Endothelial cell of umbilical vein (primary cell): Measurements from ENCODE around the gene MAP3K13. TPM values are rescaled to one million over a fixed set of nuclear protein-coding genes. Genes with fewer than 3 reads are reported as not detected.

ENCODE experiments used
- BruUV-seq: library from RNA; stranded (reverse); fragments of 400-500 nt; replicated peaks from 2 replicates; lab custom pipeline; 2021; lab: Mats Ljungman, UMichigan
- CTCF ChIA-PET: fragments of 300-600, 350-600 bp; sonication (Branson Sonifier 250); formaldehyde crosslinking; loops from one replicate; lab custom pipeline; 2021; ENCODE audit warnings: antibody characterized with exemption, inconsistent platforms; lab: Charles Lee
- POLR2A ChIA-PET: fragments of 300-600, 350-600 bp; sonication (Branson Sonifier 250); formaldehyde crosslinking; loops from one replicate; lab custom pipeline; 2021; ENCODE audit warnings: antibody characterized with exemption, inconsistent platforms; lab: Charles Lee
- DNase-seq: peaks from one replicate; pipeline ENCODE4 v3.0.0-alpha.2; 2011; ENCODE audit warnings: low read depth, low spot score
- FAIRE-seq: peaks from 2 replicates; lab custom pipeline; 2011; peaks lifted over from hg19 to GRCh38; lab: Jason Lieb, UNC
- H2AFZ ChIP-seq: 2 replicates; pipeline ENCODE4 v1.6.0; 2012; ENCODE audit warnings: low read depth, low read length, control low read depth, inconsistent platforms
- H3K27ac ChIP-seq: 2 replicates; pipeline ENCODE4 v1.5.1; 2011; ENCODE audit warnings: low read depth, mild to moderate bottlenecking, control low read depth, low read length, moderate library complexity; ENCODE audit not compliant: insufficient read depth
- H3K27me3 ChIP-seq, 2 experiments: 2 replicates each; pipeline versions ENCODE4 v1.6.0 to v1.6.1; 2011; ENCODE audit warnings: low read length in 2 of 2, mixed read lengths in 1 of 2; ENCODE audit not compliant: control insufficient read depth in 2 of 2, insufficient read depth in 2 of 2
- H3K36me3 ChIP-seq, 2 experiments: 2 replicates in 1 of 2; 3 replicates in 1 of 2; pipeline ENCODE4 v1.5.1; 2011; ENCODE audit warnings: low read length in 2 of 2, mild to moderate bottlenecking in 1 of 2, moderate library complexity in 1 of 2; ENCODE audit not compliant: control insufficient read depth in 2 of 2, insufficient read depth in 2 of 2; ENCODE audit errors: extremely low read depth in 1 of 2
- H3K4me1 ChIP-seq: 3 replicates; pipeline ENCODE4 v1.5.1; 2011; ENCODE audit warnings: mild to moderate bottlenecking, low read length; ENCODE audit not compliant: control insufficient read depth, insufficient read depth; ENCODE audit errors: extremely low read depth
- H3K4me2 ChIP-seq: 2 replicates; pipeline ENCODE4 v1.6.1; 2011; ENCODE audit warnings: low read length, control low read depth, mixed read lengths; ENCODE audit not compliant: insufficient read depth
- H3K4me3 ChIP-seq, 3 experiments: fragments of 200-600 bp in 1 of 3; sonication (generic), shearing (Covaris generic) in 1 of 3; replicated peaks in 1 of 3; 2 replicates each; pipeline ENCODE4 v1.5.1; 2011 to 2016; ENCODE audit warnings: control low read depth in 3 of 3, low read length in 3 of 3, mild to moderate bottlenecking in 2 of 3, inconsistent platforms in 1 of 3, low read depth in 1 of 3, moderate library complexity in 1 of 3; ENCODE audit not compliant: insufficient read depth in 1 of 3
- H3K79me2 ChIP-seq: 2 replicates; pipeline ENCODE4 v1.6.0; 2012; ENCODE audit warnings: low read length, inconsistent platforms; ENCODE audit not compliant: control insufficient read depth, insufficient read depth
- H3K9ac ChIP-seq: replicated peaks from 2 replicates; pipeline ENCODE3; 2011; ENCODE audit warnings: low read length, control low read depth; ENCODE audit not compliant: insufficient read depth; ENCODE audit errors: extremely low read depth
- H3K9me1 ChIP-seq: replicated peaks from 3 replicates; pipeline ENCODE4 v1.6.0; 2011; ENCODE audit warnings: mild to moderate bottlenecking, low read length; ENCODE audit not compliant: control insufficient read depth, insufficient read depth; ENCODE audit errors: extremely low read depth
- H3K9me3 ChIP-seq: replicated peaks from 2 replicates; pipeline ENCODE4 v1.5.1; 2012; ENCODE audit warnings: low read length, inconsistent platforms; ENCODE audit not compliant: control insufficient read depth, insufficient read depth
- H4K20me1 ChIP-seq: replicated peaks from 2 replicates; pipeline ENCODE3; 2011; ENCODE audit warnings: mild to moderate bottlenecking, low read length; ENCODE audit not compliant: control insufficient read depth, insufficient read depth; ENCODE audit errors: extremely low read depth
- CTCF ChIP-seq, 2 donors: IDR thresholded peaks; 1 replicate in 1 of 2; 2 replicates in 1 of 2; pipeline ENCODE4 v1.5.1; 2011; ENCODE audit warnings: low read length in 2 of 2, mild to moderate bottlenecking in 2 of 2, moderate library complexity in 2 of 2, control low read depth in 1 of 2, inconsistent platforms in 1 of 2, low read depth in 1 of 2; ENCODE audit not compliant: insufficient read depth in 1 of 2; ENCODE audit errors: extremely low read depth in 1 of 2
- EZH2 ChIP-seq: IDR thresholded peaks from 2 replicates; pipeline ENCODE4 v1.6.1; 2012; ENCODE audit warnings: borderline replicate concordance, low read depth, mild to moderate bottlenecking, moderate library complexity, low read length, inconsistent platforms; ENCODE audit not compliant: severe bottlenecking
- FOS ChIP-seq: IDR thresholded peaks from 2 replicates; pipeline ENCODE4 v1.6.1; 2011; ENCODE audit warnings: mild to moderate bottlenecking, low read length, moderate library complexity, borderline replicate concordance; ENCODE audit not compliant: insufficient read depth
- GATA2 ChIP-seq: IDR thresholded peaks from 2 replicates; pipeline ENCODE4 v1.7.0; 2011; ENCODE audit warnings: low read depth, mild to moderate bottlenecking, moderate library complexity, mixed read lengths, low read length; ENCODE audit not compliant: insufficient read length, insufficient read depth
- JUN ChIP-seq: IDR thresholded peaks from 2 replicates; pipeline ENCODE4 v1.6.1; 2011; ENCODE audit warnings: borderline replicate concordance, low read depth; ENCODE audit not compliant: insufficient read length, insufficient read depth
- POLR2A ChIP-seq: IDR thresholded peaks from 2 replicates; pipeline ENCODE4 v1.6.1; 2012; ENCODE audit warnings: low read depth, mild to moderate bottlenecking, control low read depth, low read length
- POLR2AphosphoS5 ChIP-seq: IDR thresholded peaks from 2 replicates; pipeline ENCODE4 v1.6.1; 2012; ENCODE audit warnings: low read depth, mild to moderate bottlenecking, control low read depth, low read length, moderate library complexity; ENCODE audit not compliant: insufficient read depth
- dilution Hi-C: fragments of 300-500 bp; cut with MboI; formaldehyde crosslinking; loops from one replicate; pipeline ENCODE4 v1.15.0; 2019; ENCODE audit warnings: low sequenced_read_pairs; ENCODE audit not compliant: extremely low pct_ligation_motif_present
- intact Hi-C: fragments of 100-400 bp; cut with micrococcal nuclease; formaldehyde crosslinking; loops from one replicate; pipeline ENCODE4 v1.10.0; 2022
- polyA plus RNA-seq, 4 experiments: library from polyadenylated mRNA; depleted of rRNA in 3 of 4; stranded (reverse) in 3 of 4; unstranded in 1 of 4; fragments of >200 nt; gene quantifications; 2 replicates each; pipeline versions ENCODE4 v1.2.1 to v1.2.3, GENCODE V29; 2011 to 2012; ENCODE audit warnings: missing spikeins in 1 of 4
- total RNA-seq: library from RNA; stranded (reverse); gene quantifications from 2 replicates; pipeline ENCODE4 v1.2.3, GENCODE V29; 2021

The MAP3K13 gene
- total and polyA plus RNA-seq, 2 donors (not counting 3 experiments of a cell fraction or from before 2014, with no cell fraction given): 6.2 to 15.4 TPM

GRCh38 chr3:185403002-185403401 is 40.1 kb downstream of the MAP3K13 start:
- dilution Hi-C loops (no loop called here), intact Hi-C loops (no loop called here)
- no peak overlapping the region for H3K4me3 ChIP-seq
- no peak overlapping the region for H3K9ac ChIP-seq
- no peak overlapping the region for H2AFZ ChIP-seq
- no peak overlapping the region for H3K27ac ChIP-seq
- DNase-seq (no peak), FAIRE-seq (no peak)
- TF ChIP-seq EZH2 (no peak), POLR2A (no peak), JUN (no peak), FOS (no peak), CTCF (IDR thresholded peaks at IDR 0.05; ENCODE audit: extremely low read depth in 1 of 2, insufficient read depth in 1 of 2, low read depth in 1 of 2, low read length in 2 of 2) (no peak), GATA2 (no peak), POLR2AphosphoS5 (no peak)
- ChIA-PET POLR2A (no interaction called here), CTCF (interaction anchor here (1.3 kb wide), 1 partner anchor 10 kb away, joined by 3 read pairs; no protein-coding TSS in a partner anchor)
- H3K4me1 ChIP-seq: no peaks in the 10 kb centered on the region
- H4K20me1 ChIP-seq: no peaks in the 10 kb centered on the region
- H3K4me2 ChIP-seq: no peak overlapping the region
- no TSS peak for BruUV-seq
- H3K9me1 ChIP-seq: no peaks in the 10 kb centered on the region
- H3K27me3 ChIP-seq: no peaks in the 10 kb centered on the region
- no peaks in the 10 kb centered on the region for H3K79me2 ChIP-seq
- no peaks in the 10 kb centered on the region for H3K36me3 ChIP-seq
- H3K9me3 ChIP-seq: no peaks in the 10 kb centered on the region
